ENCODE results near the gene JMJD8. TPM values are rescaled to one million over a fixed set of nuclear protein-coding genes. Genes with fewer than 3 reads are reported as not detected.

JMJD8 gene
- total RNA-seq, 1 experiment from 2014 or later = 90.5 TPM

DNA sequence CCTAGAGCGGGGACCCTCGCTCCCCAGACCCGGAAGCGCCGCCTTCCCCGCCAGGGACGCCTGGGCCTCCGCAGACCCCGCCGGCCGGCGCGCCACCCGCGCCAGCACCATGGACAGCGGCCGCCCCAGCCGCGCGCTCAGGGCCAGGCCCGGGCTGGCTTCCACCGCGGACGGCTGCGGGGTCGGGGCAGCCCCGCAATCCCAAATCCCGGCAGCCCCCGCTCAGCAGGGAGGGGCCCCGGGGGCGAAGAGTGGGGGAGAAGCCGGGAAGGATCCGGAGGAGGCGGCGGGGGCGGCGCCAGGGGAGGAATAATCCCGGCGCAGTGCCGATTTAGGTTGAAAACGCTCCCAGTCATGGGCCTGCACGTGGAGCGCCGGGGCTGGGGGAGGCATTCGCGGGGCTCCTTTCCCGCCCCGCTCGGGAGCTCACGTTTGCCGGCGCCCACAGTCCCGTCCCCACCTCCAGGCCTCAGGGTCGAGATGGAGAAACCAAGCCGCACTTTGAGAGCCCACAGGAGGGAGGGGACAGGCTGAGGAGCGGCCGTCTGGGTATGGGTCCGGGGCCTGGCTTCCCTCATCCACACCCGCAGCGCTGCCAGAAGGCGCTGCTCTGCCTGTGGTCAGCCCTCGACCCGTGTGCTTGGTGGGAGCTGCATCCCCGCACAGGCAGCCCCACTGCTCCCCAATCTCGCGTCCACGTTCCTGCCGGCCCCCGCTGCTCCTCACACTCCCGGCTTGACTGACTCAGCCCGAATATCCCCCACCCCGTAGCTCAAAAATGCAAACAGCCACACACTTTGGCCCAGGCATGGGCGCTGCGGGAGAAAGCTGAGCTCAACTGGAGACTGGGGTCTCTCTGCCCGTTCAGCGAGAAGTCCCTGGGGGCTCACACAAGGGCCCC lies 16.8 kb upstream of the JMJD8 start:
- Mint-ChIP-seq H3K27me3 (ENCODE audit: unreplicated experiment) (peaks cover 90% of the 10 kb centered on the region), H3K4me1 (ENCODE audit: low read depth, unreplicated experiment) (peaks cover 2% of the 10 kb centered on the region), H3K27ac (ENCODE audit: unreplicated experiment) (no peak overlapping the region), H3K36me3 (ENCODE audit: insufficient read depth, unreplicated experiment) (peaks cover 9% of the 10 kb centered on the region), H3K4me3 (ENCODE audit: low read depth, unreplicated experiment) (no peak overlapping the region), H3K9me3 (ENCODE audit: low read depth, unreplicated experiment) (no peaks in the 10 kb centered on the region)
- CTCF ChIA-PET = no interaction called here
- intact Hi-C loops (cut with micrococcal nuclease; ENCODE audit: unreplicated experiment) = no loop called here
- no TSS peak for BruUV-seq (replicated peaks)
- DNase-seq = peak; percentile 61
- TF ChIP-seq CTCF (IDR thresholded peaks at IDR 0.05; ENCODE audit: unreplicated experiment) = no peak

GRCh38 chr16:698911-699671 lies 15.0 kb upstream of the JMJD8 start:
- H3K27ac Mint-ChIP-seq (ENCODE audit: unreplicated experiment) = no peak overlapping the region
- peaks cover 9% of the 10 kb centered on the region for H3K4me1 Mint-ChIP-seq (ENCODE audit: low read depth, unreplicated experiment)
- peaks cover 99% of the 10 kb centered on the region for H3K27me3 Mint-ChIP-seq (ENCODE audit: unreplicated experiment)
- CTCF ChIA-PET = interaction anchor here (0.7 kb wide), 1 partner anchor 169 kb away, joined by 4 read pairs; no protein-coding TSS in a partner anchor
- DNase-seq = no peak
- intact Hi-C loops (cut with micrococcal nuclease; ENCODE audit: unreplicated experiment) = no loop called here
- no peak overlapping the region for H3K4me3 Mint-ChIP-seq (ENCODE audit: low read depth, unreplicated experiment)
- TF ChIP-seq CTCF (IDR thresholded peaks at IDR 0.05; ENCODE audit: unreplicated experiment) = no peak
- BruUV-seq (replicated peaks) = no TSS peak
- H3K36me3 Mint-ChIP-seq (ENCODE audit: insufficient read depth, unreplicated experiment) = peaks cover 5% of the 10 kb centered on the region
- H3K9me3 Mint-ChIP-seq (ENCODE audit: low read depth, unreplicated experiment) = no peaks in the 10 kb centered on the region

DNA sequence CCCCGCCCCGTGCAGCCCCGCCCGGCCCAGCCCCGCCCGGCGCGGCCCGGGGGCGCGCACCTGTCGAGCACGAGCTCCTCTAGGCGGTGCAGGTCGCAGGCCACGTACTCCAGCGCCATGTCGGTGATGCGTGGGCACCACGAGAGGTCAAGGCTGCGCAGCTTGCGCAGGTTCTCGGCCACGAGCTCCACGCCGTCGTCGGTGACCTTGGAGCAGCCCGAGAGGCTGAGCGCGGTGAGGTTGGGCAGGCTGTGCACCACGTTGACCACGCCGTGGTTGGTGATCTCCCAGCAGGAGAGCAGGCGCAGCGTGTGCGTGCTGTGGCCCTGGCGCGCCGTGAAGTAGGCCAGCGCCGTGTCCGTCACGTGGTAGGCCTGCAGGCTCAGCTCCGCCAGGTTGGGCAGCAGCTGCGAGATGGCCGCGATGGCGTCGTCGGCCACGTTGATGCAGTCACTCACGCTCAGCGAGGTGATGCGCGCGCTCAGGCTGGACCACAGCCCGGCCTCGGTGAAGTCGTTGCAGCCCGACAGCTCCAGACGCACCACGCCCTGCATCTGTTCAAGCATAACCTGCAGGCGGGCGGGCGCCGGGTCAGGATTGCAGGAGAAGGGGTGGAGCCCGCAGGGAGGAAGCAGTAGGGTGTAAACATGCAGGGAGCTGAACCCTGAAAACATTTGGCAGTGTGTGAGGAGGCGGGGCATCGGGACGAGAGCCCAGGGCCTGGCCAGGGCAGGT lies 11.4 kb upstream of the JMJD8 start:
- Mint-ChIP-seq H3K4me3 (ENCODE audit: low read depth, unreplicated experiment) (peak overlapping the region; percentile 59), H3K27me3 (ENCODE audit: unreplicated experiment) (peaks cover 94% of the 10 kb centered on the region), H3K4me1 (ENCODE audit: low read depth, unreplicated experiment) (peaks cover 9% of the 10 kb centered on the region), H3K36me3 (ENCODE audit: insufficient read depth, unreplicated experiment) (peaks cover 24% of the 10 kb centered on the region), H3K27ac (ENCODE audit: unreplicated experiment) (no peak overlapping the region), H3K9me3 (ENCODE audit: low read depth, unreplicated experiment) (no peaks in the 10 kb centered on the region)
- intact Hi-C loops (cut with micrococcal nuclease; ENCODE audit: unreplicated experiment) = no loop called here
- TF ChIP-seq CTCF (IDR thresholded peaks at IDR 0.05; ENCODE audit: unreplicated experiment) = no peak
- DNase-seq = peak; percentile 60
- no TSS peak for BruUV-seq (replicated peaks)
- CTCF ChIA-PET = interaction anchor here (0.6 to 1.8 kb wide), 3 partner anchors 11 to 1327 kb away, joined by 4 to 5 read pairs (median 4); no protein-coding TSS in a partner anchor

DNA sequence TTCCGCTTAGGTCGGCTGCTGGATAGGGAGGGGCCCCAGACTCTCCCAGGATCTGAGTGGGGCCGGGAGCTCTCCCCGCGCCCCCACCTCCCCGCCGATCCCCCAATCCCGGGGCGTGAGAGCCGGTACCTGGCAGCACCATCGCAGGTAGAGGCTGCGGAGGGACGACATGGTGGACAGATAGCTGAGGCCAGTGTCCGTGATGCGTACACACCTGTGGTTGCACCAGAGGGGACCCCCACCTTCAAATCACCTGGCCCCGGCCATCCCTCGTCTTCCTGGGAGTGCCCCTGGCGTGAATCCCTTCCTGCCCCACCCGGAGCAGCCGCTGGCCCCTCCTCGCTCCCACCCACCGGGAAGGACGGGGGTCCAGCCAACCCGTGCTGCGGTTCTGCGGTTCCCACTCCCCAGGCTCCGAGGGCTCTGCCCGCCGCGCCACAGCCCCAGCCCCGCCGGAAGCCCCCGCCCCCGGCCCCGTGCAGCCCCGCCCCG lies 10.8 kb upstream of the JMJD8 start:
- H3K36me3 Mint-ChIP-seq (ENCODE audit: insufficient read depth, unreplicated experiment) = peaks cover 30% of the 10 kb centered on the region
- CTCF ChIA-PET = interaction anchor here (0.5 to 1.8 kb wide), 3 partner anchors 12 to 1154 kb away, joined by 3 to 4 read pairs (median 4); no protein-coding TSS in a partner anchor
- H3K9me3 Mint-ChIP-seq (ENCODE audit: low read depth, unreplicated experiment) = no peaks in the 10 kb centered on the region
- H3K4me1 Mint-ChIP-seq (ENCODE audit: low read depth, unreplicated experiment) = peaks cover 9% of the 10 kb centered on the region
- intact Hi-C loops (cut with micrococcal nuclease; ENCODE audit: unreplicated experiment) = no loop called here
- peaks cover 87% of the 10 kb centered on the region for H3K27me3 Mint-ChIP-seq (ENCODE audit: unreplicated experiment)
- H3K4me3 Mint-ChIP-seq (ENCODE audit: low read depth, unreplicated experiment) = peak overlapping the region; percentile 59
- no peak overlapping the region for H3K27ac Mint-ChIP-seq (ENCODE audit: unreplicated experiment)
- no peak for TF ChIP-seq CTCF (IDR thresholded peaks at IDR 0.05; ENCODE audit: unreplicated experiment)
- no peak for DNase-seq
- no TSS peak for BruUV-seq (replicated peaks)

Data from Calu3 (cell line).